ENCODE data around the gene PPDPF. TPM values are rescaled to one million over a fixed set of nuclear protein-coding genes. Genes with fewer than 3 reads are reported as not detected.

The PPDPF gene
- polyA plus RNA-seq, 3 donors: 13.4 to 39.9 (median 26.1) TPM

DNA sequence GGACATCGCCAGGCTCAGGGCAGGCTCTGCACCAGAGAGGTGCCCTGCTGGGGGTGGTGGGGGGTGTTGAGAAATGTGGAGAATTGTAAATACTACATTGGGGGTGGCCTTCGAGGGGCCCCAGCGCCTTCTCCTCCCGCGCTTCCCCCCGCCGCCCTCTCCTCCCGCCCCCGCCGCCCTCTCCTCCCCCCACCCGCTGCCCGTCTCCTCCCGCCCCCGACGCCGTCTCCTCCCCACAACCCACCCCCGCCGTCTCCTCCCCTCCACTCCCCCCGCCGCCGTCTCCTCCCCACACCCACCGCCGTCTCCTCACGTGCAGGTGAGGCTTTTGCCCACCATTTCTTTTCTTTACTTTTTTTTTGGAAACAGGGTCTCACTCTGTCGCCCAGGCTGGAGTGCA lies 28.5 kb downstream of the PPDPF start:
- Histone ChIP-seq H2AFZ (ENCODE audit: insufficient read depth, low read depth, low read length, poor library complexity, severe bottlenecking) (no peak overlapping the region), H3K9me3 (replicated peaks in 1 of 2; ENCODE audit: control insufficient read depth in 1 of 2, insufficient read depth in 1 of 2, low read length in 2 of 2) (peaks cover 0 to 7% of the 10 kb centered on the region in 2 donors), H4K20me1 (ENCODE audit: insufficient read depth, low read length) (peaks cover 4% of the 10 kb centered on the region), H3K4me3 (replicated peaks in 1 of 3; ENCODE audit: low read depth in 2 of 3, low read length in 3 of 3) (no peak overlapping the region), H3K36me3 (replicated peaks in 1 of 2; ENCODE audit: control insufficient read depth in 1 of 2, insufficient read depth in 2 of 2, low read length in 2 of 2) (no peaks in the 10 kb centered on the region), H3K9ac (ENCODE audit: insufficient read depth, low read length, poor library complexity, severe bottlenecking) (no peak overlapping the region), H3K4me1 (ENCODE audit: control insufficient read depth in 1 of 2, insufficient read depth in 2 of 2, low read length in 2 of 2) (peaks cover 15 to 19% of the 10 kb centered on the region in 2 donors), H3K79me2 (ENCODE audit: insufficient read depth, low read length) (no peaks in the 10 kb centered on the region), H3K27ac (ENCODE audit: low read depth in 1 of 2, low read length in 2 of 2) (no peak overlapping the region), H3K4me2 (replicated peaks; ENCODE audit: extremely low read depth, low read length, poor library complexity, severe bottlenecking) (no peak overlapping the region), H3K27me3 (ENCODE audit: control insufficient read depth in 2 of 2, insufficient read depth in 2 of 2, low read length in 2 of 2) (peaks cover 0 to 58% of the 10 kb centered on the region in 2 donors)
- 40% methylated on average over 1 of the region's 25 CpGs for WGBS (ENCODE audit: insufficient coverage)
- Mint-ChIP-seq H3K27me3 (ENCODE audit: low read depth in 3 of 3) (peaks cover 42 to 89% (median 58%) of the 10 kb centered on the region in 3 donors), H3K4me1 (peaks cover 9% of the 10 kb centered on the region), H3K4me3 (peak overlapping the region in 1 of 2 donors; percentile 65), H3K9me3 (peaks cover 2 to 9% (median 6%) of the 10 kb centered on the region in 7 donors), H3K27ac (no peak overlapping the region), H3K36me3 (no peaks in the 10 kb centered on the region)
- TF ChIP-seq, protein P1, sequence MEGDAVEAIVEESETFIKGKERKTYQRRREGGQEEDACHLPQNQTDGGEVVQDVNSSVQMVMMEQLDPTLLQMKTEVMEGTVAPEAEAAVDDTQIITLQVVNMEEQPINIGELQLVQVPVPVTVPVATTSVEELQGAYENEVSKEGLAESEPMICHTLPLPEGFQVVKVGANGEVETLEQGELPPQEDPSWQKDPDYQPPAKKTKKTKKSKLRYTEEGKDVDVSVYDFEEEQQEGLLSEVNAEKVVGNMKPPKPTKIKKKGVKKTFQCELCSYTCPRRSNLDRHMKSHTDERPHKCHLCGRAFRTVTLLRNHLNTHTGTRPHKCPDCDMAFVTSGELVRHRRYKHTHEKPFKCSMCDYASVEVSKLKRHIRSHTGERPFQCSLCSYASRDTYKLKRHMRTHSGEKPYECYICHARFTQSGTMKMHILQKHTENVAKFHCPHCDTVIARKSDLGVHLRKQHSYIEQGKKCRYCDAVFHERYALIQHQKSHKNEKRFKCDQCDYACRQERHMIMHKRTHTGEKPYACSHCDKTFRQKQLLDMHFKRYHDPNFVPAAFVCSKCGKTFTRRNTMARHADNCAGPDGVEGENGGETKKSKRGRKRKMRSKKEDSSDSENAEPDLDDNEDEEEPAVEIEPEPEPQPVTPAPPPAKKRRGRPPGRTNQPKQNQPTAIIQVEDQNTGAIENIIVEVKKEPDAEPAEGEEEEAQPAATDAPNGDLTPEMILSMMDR (IDR thresholded peaks at IDR 0.05): no peak
- no peak for DNase-seq
- intact Hi-C loops (cut with micrococcal nuclease): no loop called here

DNA sequence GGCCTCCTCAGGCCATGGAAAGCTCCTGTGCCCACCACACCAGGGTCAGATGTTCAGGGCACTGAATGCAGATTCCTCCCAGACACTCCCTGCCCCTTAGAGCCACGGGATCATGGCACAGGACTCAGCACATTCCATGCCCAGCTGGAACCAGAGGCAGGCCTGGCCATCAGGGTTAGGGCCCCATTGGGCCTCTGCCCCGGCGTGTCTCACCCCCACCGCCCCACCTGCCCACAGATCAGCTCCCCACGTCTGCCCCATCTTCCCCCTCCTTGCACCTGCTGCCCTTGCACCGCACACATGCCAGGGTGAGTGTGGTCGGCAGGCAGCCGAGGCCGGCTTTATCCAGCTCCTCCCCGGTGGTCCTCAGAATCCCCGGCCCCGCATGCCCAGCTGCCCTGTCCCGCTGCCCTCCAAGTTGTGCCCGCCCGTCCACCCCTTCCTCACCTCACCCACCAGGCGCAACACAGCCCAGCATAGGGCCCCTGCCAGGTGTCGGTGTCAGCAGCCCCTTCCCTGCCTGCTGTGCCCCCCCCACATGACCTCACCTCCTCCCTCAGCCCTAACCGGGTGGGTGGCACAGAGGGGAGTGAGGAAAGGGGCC lies 29.2 kb downstream of the PPDPF start:
- no peaks in the 10 kb centered on the region for H3K36me3 Mint-ChIP-seq
- no peak overlapping the region for H3K27ac Mint-ChIP-seq
- 90% methylated on average over 14 of the region's 18 CpGs for whole genome bisulfite sequencing (ENCODE audit: insufficient coverage)
- intact Hi-C loops (cut with micrococcal nuclease): no loop called here
- peaks cover 7% of the 10 kb centered on the region for H4K20me1 ChIP-seq (ENCODE audit: insufficient read depth, low read length)
- peaks cover 15 to 22% of the 10 kb centered on the region in 2 donors for H3K4me1 ChIP-seq (ENCODE audit: control insufficient read depth in 1 of 2, insufficient read depth in 2 of 2, low read length in 2 of 2)
- no peak overlapping the region for H3K27ac ChIP-seq (ENCODE audit: low read depth in 1 of 2, low read length in 2 of 2)
- H3K9me3 ChIP-seq (replicated peaks in 1 of 2; ENCODE audit: control insufficient read depth in 1 of 2, insufficient read depth in 1 of 2, low read length in 2 of 2): peaks cover 0 to 7% of the 10 kb centered on the region in 2 donors
- peaks cover 12% of the 10 kb centered on the region for H3K4me1 Mint-ChIP-seq
- no peak overlapping the region for H2AFZ ChIP-seq (ENCODE audit: insufficient read depth, low read depth, low read length, poor library complexity, severe bottlenecking)
- H3K9me3 Mint-ChIP-seq: peaks cover 2 to 11% (median 6%) of the 10 kb centered on the region in 7 donors
- H3K4me3 Mint-ChIP-seq: peak overlapping the region in 1 of 2 donors; percentile 24
- H3K27me3 Mint-ChIP-seq (ENCODE audit: low read depth in 3 of 3): peaks cover 48 to 94% (median 63%) of the 10 kb centered on the region in 3 donors
- DNase-seq: no peak
- no peak overlapping the region for H3K4me3 ChIP-seq (replicated peaks in 1 of 3; ENCODE audit: low read depth in 2 of 3, low read length in 3 of 3)
- H3K36me3 ChIP-seq (replicated peaks in 1 of 2; ENCODE audit: control insufficient read depth in 1 of 2, insufficient read depth in 2 of 2, low read length in 2 of 2): no peaks in the 10 kb centered on the region
- H3K9ac ChIP-seq (ENCODE audit: insufficient read depth, low read length, poor library complexity, severe bottlenecking): no peak overlapping the region
- TF ChIP-seq, protein P1 (IDR thresholded peaks at IDR 0.05): no peak
- H3K79me2 ChIP-seq (ENCODE audit: insufficient read depth, low read length): no peaks in the 10 kb centered on the region
- H3K27me3 ChIP-seq (ENCODE audit: control insufficient read depth in 2 of 2, insufficient read depth in 2 of 2, low read length in 2 of 2): peaks cover 2 to 65% of the 10 kb centered on the region in 2 donors
- no peak overlapping the region for H3K4me2 ChIP-seq (replicated peaks; ENCODE audit: extremely low read depth, low read length, poor library complexity, severe bottlenecking)
